ENCODE data around the gene TSHB.

TSHB gene

DNA sequence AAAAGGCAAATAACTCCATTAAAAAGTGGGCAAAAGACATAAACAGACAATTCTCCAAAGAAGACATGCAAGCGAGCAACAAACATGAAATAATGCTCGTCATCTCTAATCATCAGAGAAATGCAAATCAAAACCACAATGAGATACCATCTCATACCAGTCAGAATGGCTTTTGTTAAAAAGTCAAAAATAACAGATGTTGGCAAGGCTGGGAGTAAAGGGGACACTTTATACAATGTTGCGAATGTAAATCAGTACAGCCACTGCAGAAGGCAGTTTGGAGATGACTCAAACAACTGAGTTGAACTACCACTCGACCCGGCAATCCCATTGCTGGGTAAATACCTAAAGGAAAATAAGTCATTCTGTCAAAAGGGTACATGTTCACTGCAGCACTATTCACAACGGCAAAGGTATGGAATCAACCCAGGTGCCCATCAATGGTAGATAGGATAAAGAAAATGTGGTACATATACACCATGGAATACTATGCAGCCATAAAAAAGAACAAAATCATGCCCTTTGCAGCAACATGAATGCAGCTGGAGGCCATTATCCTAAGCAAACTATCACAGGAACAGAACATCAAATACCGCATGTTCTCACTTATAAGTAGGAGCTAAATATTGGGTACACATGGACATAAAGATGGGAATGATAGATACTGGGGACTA, 33.7 kb downstream of the TSHB start:
- DNase-seq (ENCODE audit: low read depth), result no peak
- TF ChIP-seq CTCF (IDR thresholded peaks at IDR 0.05; ENCODE audit: control insufficient read depth, insufficient read depth, low read depth, low read length, missing control alignments), result no peak
- no peak overlapping the region for H3K4me3 ChIP-seq (ENCODE audit: control insufficient read depth, low read depth, low read length)

- H3K4me3 ChIP-seq (ENCODE audit: control insufficient read depth, low read depth, low read length), result no peak overlapping the region
- no peak for TF ChIP-seq CTCF (IDR thresholded peaks at IDR 0.05; ENCODE audit: control insufficient read depth, insufficient read depth, low read depth, low read length, missing control alignments)
- no peak for DNase-seq (ENCODE audit: low read depth)
Measured at GRCh38 chr1:115064461-115064860, 34.8 kb downstream of the TSHB start.

GRCh38 chr1:115065021-115065420, 35.4 kb downstream of the TSHB start:
- H3K4me3 ChIP-seq (ENCODE audit: control insufficient read depth, low read depth, low read length), result no peak overlapping the region
- no peak for DNase-seq (ENCODE audit: low read depth)
- no peak for TF ChIP-seq CTCF (IDR thresholded peaks at IDR 0.05; ENCODE audit: control insufficient read depth, insufficient read depth, low read depth, low read length, missing control alignments)

DNA sequence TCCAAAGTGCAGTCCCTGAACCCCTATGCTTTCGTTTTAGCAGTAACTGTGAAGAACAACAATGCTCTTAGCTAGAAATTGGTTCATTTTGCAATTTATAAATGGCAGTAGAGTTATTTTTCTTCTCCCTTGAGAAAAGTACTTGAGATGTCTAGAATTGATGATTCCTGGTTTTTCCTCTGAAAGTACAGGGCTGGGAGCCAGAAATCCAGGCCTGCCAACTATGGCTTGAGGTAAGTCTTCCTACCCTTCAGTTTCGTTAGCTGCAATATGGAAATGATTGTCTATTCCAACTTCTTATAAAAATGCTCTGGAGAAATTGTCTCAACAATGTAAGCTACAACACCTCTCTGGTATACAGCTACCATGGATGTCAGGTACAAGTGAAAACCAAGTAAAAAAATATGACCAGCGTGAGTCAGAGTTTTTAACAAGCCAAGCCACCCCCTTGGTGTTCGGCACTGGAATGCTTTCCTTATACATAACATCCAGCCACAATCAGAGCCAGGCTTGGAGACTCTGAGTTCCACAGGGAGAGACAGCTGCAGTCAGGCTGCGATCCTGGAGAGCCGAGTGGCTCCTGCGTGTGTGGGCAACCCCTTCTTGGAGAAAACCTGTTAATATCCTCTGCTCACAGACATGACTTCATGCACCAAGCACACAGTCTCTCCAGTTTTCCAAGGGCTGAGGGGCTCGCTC, 37.7 kb downstream of the TSHB start:
- no peak for DNase-seq (ENCODE audit: low read depth)
- TF ChIP-seq CTCF (IDR thresholded peaks at IDR 0.05; ENCODE audit: control insufficient read depth, insufficient read depth, low read depth, low read length, missing control alignments), result no peak
- no peak overlapping the region for H3K4me3 ChIP-seq (ENCODE audit: control insufficient read depth, low read depth, low read length)

DNA sequence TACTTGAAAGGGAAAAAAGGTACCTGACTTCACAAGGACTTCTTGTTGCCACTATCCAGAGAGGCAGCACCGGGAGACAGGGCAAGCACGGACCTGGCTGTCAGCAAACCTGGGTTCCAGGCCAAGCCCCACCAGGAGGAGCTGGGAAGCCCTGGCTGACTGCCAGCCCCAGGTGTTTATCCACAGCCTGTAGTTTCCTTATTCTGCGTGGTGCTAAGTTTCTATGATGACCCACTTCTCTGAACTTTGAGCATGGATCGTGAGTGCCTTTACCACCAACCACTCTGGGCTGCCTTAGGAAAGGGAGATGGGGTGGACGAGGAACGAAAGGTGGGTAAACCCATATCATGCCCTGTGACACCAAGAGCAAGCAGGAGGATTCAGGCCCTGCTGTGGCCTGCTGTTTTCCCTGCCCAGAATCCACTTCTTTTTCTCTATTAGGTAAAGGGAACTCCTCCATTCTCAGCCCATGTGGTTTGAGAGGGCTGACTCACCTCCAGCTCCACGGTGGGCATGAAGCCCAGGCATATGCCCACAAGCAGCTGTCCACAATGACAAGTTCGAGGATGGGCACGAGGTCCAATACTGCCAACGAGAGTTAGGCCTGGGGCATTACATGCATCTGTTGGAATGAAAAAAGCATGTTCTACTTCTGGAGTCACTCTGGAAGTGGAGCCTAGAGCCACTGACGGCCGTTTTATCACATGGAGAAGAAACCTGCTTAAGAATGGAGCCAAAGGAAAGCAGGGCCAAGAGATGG, 39.4 kb downstream of the TSHB start:
- H3K4me3 ChIP-seq (ENCODE audit: control insufficient read depth, low read depth, low read length), result no peak overlapping the region
- DNase-seq (ENCODE audit: low read depth), result peak; percentile 64
- no peak for TF ChIP-seq CTCF (IDR thresholded peaks at IDR 0.05; ENCODE audit: control insufficient read depth, insufficient read depth, low read depth, low read length, missing control alignments)

DNA sequence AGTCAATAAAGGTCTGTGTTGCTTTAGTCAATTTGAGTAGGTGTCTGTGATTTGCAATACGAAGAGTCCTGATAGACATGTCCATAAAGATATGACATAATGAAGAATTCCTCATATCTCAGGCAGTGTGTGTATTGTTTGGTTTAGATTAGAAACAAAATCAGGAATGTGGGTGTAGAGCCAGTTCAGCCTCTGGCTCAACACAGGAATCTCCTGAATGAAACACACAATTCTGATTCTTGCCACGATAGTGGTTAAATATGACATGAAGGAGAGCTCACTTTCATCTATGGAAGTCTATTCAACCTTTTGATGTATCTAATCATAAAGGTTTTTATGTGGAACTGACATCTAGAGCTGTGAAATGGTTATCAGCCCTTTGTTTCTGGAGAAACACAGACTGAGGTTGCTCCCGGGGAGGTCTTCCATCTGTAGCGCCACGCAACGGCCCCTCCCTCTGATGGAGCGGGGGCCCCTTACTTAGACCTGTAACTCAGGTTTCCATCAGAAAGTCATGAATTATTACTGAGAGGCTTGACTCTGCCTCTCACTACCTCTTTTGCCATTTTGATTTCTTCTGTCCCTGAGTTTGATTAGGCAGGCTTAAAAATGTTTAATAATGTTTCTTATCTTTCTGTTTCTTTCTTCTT, 40.2 kb downstream of the TSHB start:
- TF ChIP-seq CTCF (IDR thresholded peaks at IDR 0.05; ENCODE audit: control insufficient read depth, insufficient read depth, low read depth, low read length, missing control alignments), result no peak
- no peak for DNase-seq (ENCODE audit: low read depth)
- H3K4me3 ChIP-seq (ENCODE audit: control insufficient read depth, low read depth, low read length), result no peak overlapping the region
